ENCODE results near the gene CPNE8.

CPNE8 gene

GRCh38 chr12:38690646-38691045, 214.7 kb downstream of the CPNE8 start:
- H3K9me3 Mint-ChIP-seq (ENCODE audit: low read depth), result no peaks in the 10 kb centered on the region
- H3K27ac Mint-ChIP-seq, result no peak overlapping the region
- H3K27me3 Mint-ChIP-seq, result no peaks in the 10 kb centered on the region
- no peak overlapping the region for H3K4me3 Mint-ChIP-seq
- no peaks in the 10 kb centered on the region for H3K36me3 Mint-ChIP-seq
- no peaks in the 10 kb centered on the region for H3K4me1 Mint-ChIP-seq (ENCODE audit: low read depth)

GRCh38 chr12:38689704-38690103, 215.7 kb downstream of the CPNE8 start:
- Mint-ChIP-seq H3K27me3 (no peaks in the 10 kb centered on the region), H3K9me3 (ENCODE audit: low read depth) (no peaks in the 10 kb centered on the region), H3K4me3 (no peak overlapping the region), H3K36me3 (no peaks in the 10 kb centered on the region), H3K4me1 (ENCODE audit: low read depth) (no peaks in the 10 kb centered on the region), H3K27ac (no peak overlapping the region)

GRCh38 chr12:38689195-38689594, 216.2 kb downstream of the CPNE8 start:
- Mint-ChIP-seq H3K9me3 (ENCODE audit: low read depth) (no peaks in the 10 kb centered on the region), H3K27me3 (no peaks in the 10 kb centered on the region), H3K27ac (no peak overlapping the region), H3K4me3 (no peak overlapping the region), H3K36me3 (no peaks in the 10 kb centered on the region), H3K4me1 (ENCODE audit: low read depth) (no peaks in the 10 kb centered on the region)

GRCh38 chr12:38682521-38682920, 222.9 kb downstream of the CPNE8 start:
- H3K9me3 Mint-ChIP-seq (ENCODE audit: low read depth), result no peaks in the 10 kb centered on the region
- peaks cover 2% of the 10 kb centered on the region for H3K36me3 Mint-ChIP-seq
- H3K4me1 Mint-ChIP-seq (ENCODE audit: low read depth), result no peaks in the 10 kb centered on the region
- H3K27ac Mint-ChIP-seq, result no peak overlapping the region
- no peak overlapping the region for H3K4me3 Mint-ChIP-seq
- no peaks in the 10 kb centered on the region for H3K27me3 Mint-ChIP-seq

- H3K27ac Mint-ChIP-seq, result no peak overlapping the region
- H3K4me3 Mint-ChIP-seq, result no peak overlapping the region
- no peaks in the 10 kb centered on the region for H3K36me3 Mint-ChIP-seq
- no peaks in the 10 kb centered on the region for H3K9me3 Mint-ChIP-seq (ENCODE audit: low read depth)
- no peaks in the 10 kb centered on the region for H3K27me3 Mint-ChIP-seq
- H3K4me1 Mint-ChIP-seq (ENCODE audit: low read depth), result no peaks in the 10 kb centered on the region
These were observed 235.9 kb downstream of the CPNE8 start for GRCh38 chr12:38669530-38669929.

- Mint-ChIP-seq H3K36me3 (no peaks in the 10 kb centered on the region), H3K4me1 (ENCODE audit: low read depth) (no peaks in the 10 kb centered on the region), H3K27me3 (no peaks in the 10 kb centered on the region), H3K4me3 (no peak overlapping the region), H3K27ac (no peak overlapping the region), H3K9me3 (ENCODE audit: low read depth) (no peaks in the 10 kb centered on the region)
These were observed 236.3 kb downstream of the CPNE8 start for GRCh38 chr12:38669081-38669480.

- no peak overlapping the region for H3K4me3 Mint-ChIP-seq
- H3K27me3 Mint-ChIP-seq, result no peaks in the 10 kb centered on the region
- no peaks in the 10 kb centered on the region for H3K4me1 Mint-ChIP-seq (ENCODE audit: low read depth)
- H3K27ac Mint-ChIP-seq, result no peak overlapping the region
- peaks cover 13% of the 10 kb centered on the region for H3K9me3 Mint-ChIP-seq (ENCODE audit: low read depth)
- H3K36me3 Mint-ChIP-seq, result no peaks in the 10 kb centered on the region
These were observed 239.0 kb downstream of the CPNE8 start for GRCh38 chr12:38666425-38666824.

GRCh38 chr12:38664661-38665269, 240.6 kb downstream of the CPNE8 start:
- H3K27ac Mint-ChIP-seq, result no peak overlapping the region
- H3K4me1 Mint-ChIP-seq (ENCODE audit: low read depth), result no peaks in the 10 kb centered on the region
- peaks cover 13% of the 10 kb centered on the region for H3K9me3 Mint-ChIP-seq (ENCODE audit: low read depth)
- no peaks in the 10 kb centered on the region for H3K27me3 Mint-ChIP-seq
- H3K36me3 Mint-ChIP-seq, result no peaks in the 10 kb centered on the region
- H3K4me3 Mint-ChIP-seq, result no peak overlapping the region

- Mint-ChIP-seq H3K9me3 (ENCODE audit: low read depth) (peaks cover 23% of the 10 kb centered on the region), H3K4me3 (no peak overlapping the region), H3K27ac (no peak overlapping the region), H3K4me1 (ENCODE audit: low read depth) (no peaks in the 10 kb centered on the region), H3K27me3 (no peaks in the 10 kb centered on the region), H3K36me3 (peaks cover 4% of the 10 kb centered on the region)
These were observed 242.6 kb downstream of the CPNE8 start for GRCh38 chr12:38662829-38663228.

GRCh38 chr12:38653650-38654049, 251.7 kb downstream of the CPNE8 start:
- Mint-ChIP-seq H3K36me3 (no peaks in the 10 kb centered on the region), H3K9me3 (ENCODE audit: low read depth) (no peaks in the 10 kb centered on the region), H3K4me1 (ENCODE audit: low read depth) (no peaks in the 10 kb centered on the region), H3K4me3 (no peak overlapping the region), H3K27ac (no peak overlapping the region), H3K27me3 (no peaks in the 10 kb centered on the region)

GRCh38 chr12:38648813-38649212, 256.6 kb downstream of the CPNE8 start:
- H3K36me3 Mint-ChIP-seq, result no peaks in the 10 kb centered on the region
- peaks cover 2% of the 10 kb centered on the region for H3K27me3 Mint-ChIP-seq
- no peaks in the 10 kb centered on the region for H3K9me3 Mint-ChIP-seq (ENCODE audit: low read depth)
- H3K27ac Mint-ChIP-seq, result no peak overlapping the region
- H3K4me1 Mint-ChIP-seq (ENCODE audit: low read depth), result no peaks in the 10 kb centered on the region
- no peak overlapping the region for H3K4me3 Mint-ChIP-seq

GRCh38 chr12:38646146-38646545, 259.2 kb downstream of the CPNE8 start:
- Mint-ChIP-seq H3K27me3 (peaks cover 2% of the 10 kb centered on the region), H3K27ac (no peak overlapping the region), H3K4me3 (no peak overlapping the region), H3K4me1 (ENCODE audit: low read depth) (no peaks in the 10 kb centered on the region), H3K36me3 (no peaks in the 10 kb centered on the region), H3K9me3 (ENCODE audit: low read depth) (no peaks in the 10 kb centered on the region)

- no peak overlapping the region for H3K4me3 Mint-ChIP-seq
- H3K4me1 Mint-ChIP-seq (ENCODE audit: low read depth), result no peaks in the 10 kb centered on the region
- peaks cover 4% of the 10 kb centered on the region for H3K9me3 Mint-ChIP-seq (ENCODE audit: low read depth)
- H3K27ac Mint-ChIP-seq, result no peak overlapping the region
- peaks cover 2% of the 10 kb centered on the region for H3K27me3 Mint-ChIP-seq
- H3K36me3 Mint-ChIP-seq, result no peaks in the 10 kb centered on the region
These were observed 265.8 kb downstream of the CPNE8 start for GRCh38 chr12:38639625-38640024.

- peaks cover 7% of the 10 kb centered on the region for H3K9me3 Mint-ChIP-seq (ENCODE audit: low read depth)
- no peak overlapping the region for H3K27ac Mint-ChIP-seq
- no peaks in the 10 kb centered on the region for H3K36me3 Mint-ChIP-seq
- no peak overlapping the region for H3K4me3 Mint-ChIP-seq
- H3K27me3 Mint-ChIP-seq, result no peaks in the 10 kb centered on the region
- H3K4me1 Mint-ChIP-seq (ENCODE audit: low read depth), result no peaks in the 10 kb centered on the region
These were observed 267.0 kb downstream of the CPNE8 start for GRCh38 chr12:38638401-38638800.

GRCh38 chr12:38633511-38633910, 271.9 kb downstream of the CPNE8 start:
- Mint-ChIP-seq H3K27me3 (no peaks in the 10 kb centered on the region), H3K9me3 (ENCODE audit: low read depth) (peaks cover 7% of the 10 kb centered on the region), H3K4me1 (ENCODE audit: low read depth) (no peaks in the 10 kb centered on the region), H3K36me3 (no peaks in the 10 kb centered on the region), H3K4me3 (no peak overlapping the region), H3K27ac (no peak overlapping the region)

- Mint-ChIP-seq H3K27ac (no peak overlapping the region), H3K36me3 (no peaks in the 10 kb centered on the region), H3K4me3 (no peak overlapping the region), H3K9me3 (ENCODE audit: low read depth) (peaks cover 13% of the 10 kb centered on the region), H3K27me3 (no peaks in the 10 kb centered on the region), H3K4me1 (ENCODE audit: low read depth) (no peaks in the 10 kb centered on the region)
These were observed 276.3 kb downstream of the CPNE8 start for GRCh38 chr12:38629064-38629463.

All from activated naive CD8-positive, alpha-beta T cell (primary cell).